SKM-1 (cell line): Measurements from ENCODE around the gene COG3.

Source experiments
- DNase-seq: peaks from one replicate; lab custom pipeline; 2025; ENCODE audit not compliant: unreplicated experiment; lab: John Stamatoyannopoulos, UW

Gene COG3

DNA sequence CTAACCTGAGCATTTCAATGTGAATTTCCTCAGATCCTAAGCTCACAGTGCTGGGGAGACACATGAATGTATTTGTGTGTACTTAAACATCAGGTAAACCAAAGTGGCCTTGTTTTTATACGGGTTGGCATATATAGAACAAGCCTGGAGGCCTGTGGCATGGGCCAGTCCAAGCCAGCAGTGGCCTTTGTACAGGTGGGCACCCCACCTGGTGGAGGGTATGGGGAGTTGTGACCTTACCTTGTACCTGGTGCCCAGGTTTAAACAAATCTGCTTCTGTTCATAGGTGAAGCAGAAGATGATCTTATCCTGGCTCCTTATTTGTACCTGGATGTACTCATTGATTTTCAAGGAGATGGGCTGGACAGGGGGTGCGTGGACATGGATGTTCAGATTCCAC, 79.8 kb downstream of the COG3 start:
- DNase-seq: no peak

DNA sequence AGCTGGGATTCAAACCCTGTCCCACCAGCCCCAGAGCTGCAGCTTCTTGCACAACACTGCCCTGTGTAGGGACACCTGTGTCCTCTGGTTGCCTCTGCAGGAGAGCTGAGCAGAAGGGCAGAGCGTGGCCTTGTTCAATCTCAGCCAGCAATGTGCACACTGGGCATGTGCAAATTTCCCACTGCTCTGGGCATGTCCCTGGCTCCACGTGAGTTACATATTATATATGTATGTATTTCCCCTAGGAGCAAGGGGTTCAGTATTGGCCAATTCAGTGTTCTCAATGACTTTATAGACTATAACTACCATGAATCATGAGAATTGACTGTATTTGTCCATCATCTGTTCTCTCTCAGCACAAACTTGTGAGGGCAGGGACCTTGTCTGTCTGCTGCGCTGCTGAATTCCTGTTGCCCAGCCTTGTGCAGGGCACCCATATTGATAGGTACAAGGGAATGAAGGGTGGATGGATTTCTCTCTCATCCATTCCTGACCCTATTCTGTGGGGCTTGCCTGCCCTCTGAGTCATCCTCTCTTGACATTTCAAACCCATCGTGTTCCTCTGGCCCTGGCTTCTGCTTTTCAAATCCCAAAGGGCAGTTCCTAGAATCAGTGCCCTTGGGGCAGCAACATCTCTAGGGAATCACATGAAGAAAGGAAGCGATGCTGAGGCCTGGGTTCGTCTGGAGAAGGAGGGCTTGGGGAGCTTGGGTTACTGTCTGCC, 81.1 kb downstream of the COG3 start:
- no peak for DNase-seq

DNA sequence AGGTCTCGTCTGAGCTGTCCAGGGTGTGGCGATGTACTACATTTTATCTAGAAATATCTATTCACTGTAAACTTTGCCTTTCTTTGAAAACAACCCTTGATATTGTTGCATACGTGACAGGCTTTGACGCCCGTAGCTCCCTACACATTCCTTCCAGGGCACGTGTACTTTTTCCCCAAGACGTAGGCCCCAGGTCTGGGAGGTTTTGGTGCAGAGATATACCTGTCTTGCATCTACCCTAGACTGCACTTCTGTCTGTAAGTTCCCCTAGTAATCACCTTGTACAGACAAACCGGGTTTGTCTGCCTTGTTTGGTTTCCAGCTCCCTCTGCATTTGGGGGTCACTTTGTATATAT, 81.6 kb downstream of the COG3 start:
- DNase-seq: no peak

DNA sequence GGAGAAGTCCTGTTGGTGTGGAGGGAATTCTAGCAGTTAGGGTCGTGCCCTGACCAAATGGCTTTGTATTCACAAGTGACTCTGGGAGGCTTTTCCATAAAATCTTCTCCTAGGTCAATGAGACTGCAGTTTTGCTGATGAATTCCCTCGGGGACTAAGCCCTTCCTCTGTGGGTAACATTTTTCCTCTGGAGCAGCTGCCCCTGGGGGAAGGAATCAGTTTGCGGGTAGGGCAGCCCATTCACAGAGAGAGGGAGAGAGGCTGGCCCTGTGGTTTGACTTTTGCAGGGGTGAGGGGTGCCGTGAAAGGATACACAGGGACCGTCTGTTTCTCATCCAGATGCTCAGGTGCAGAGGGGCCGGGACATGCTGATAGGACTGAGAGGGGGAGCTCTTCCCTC, 83.5 kb downstream of the COG3 start:
- no peak for DNase-seq

DNA sequence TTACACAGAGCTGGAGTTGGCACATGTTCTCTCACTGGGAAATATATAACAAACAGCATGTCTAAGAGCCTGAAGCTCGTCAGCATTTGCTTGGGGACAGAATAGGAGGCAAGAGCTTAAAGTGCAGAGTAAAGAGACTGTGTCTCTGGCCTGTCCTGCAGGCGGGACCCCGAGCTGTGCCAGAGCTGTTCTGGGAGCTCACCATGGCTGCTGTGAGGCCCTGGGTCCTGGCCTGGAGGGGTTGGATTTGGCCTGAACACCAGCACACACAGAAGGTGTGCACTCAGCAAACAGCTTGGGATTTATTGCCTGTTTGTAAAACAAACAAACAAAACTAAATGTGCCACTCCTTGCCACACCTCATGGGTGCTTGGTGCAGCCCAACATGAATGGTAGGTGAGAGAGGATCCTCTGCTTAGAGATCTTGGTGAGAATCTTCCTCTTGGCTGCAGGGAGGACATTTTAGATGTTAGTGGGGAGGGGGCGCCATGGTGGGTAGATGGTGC, 89.9 kb downstream of the COG3 start:
- DNase-seq: no peak

DNA sequence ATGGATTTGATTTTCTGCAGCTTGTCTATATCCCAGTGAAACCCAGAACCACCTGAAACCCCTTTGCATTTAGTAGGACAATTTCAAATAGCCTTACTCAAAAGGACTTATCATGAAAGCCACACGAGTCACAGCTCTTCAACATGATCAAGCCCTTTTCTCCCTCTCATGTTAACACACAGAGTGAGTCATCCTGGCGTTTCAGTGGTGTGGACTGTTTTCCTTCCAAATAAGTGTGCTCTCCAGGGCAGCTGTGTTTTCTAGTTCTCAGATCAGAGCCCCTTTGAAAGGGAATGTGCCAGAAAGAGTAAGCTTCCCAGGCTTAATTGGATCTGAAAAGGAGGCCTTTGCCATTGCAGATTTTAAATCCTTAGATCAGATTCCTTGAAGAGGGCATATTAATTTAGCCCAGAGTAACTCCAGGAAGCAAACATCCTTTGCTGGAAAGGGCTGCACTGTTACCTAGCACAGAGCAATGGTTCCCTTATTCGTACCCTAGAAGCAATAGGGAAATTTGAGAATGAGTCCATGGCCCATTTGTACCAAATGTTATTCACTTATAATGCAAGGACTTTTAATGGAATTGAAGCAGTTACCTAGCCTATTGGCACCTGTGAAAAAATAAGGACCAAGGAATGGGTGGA, 99.5 kb downstream of the COG3 start:
- no peak for DNase-seq

DNA sequence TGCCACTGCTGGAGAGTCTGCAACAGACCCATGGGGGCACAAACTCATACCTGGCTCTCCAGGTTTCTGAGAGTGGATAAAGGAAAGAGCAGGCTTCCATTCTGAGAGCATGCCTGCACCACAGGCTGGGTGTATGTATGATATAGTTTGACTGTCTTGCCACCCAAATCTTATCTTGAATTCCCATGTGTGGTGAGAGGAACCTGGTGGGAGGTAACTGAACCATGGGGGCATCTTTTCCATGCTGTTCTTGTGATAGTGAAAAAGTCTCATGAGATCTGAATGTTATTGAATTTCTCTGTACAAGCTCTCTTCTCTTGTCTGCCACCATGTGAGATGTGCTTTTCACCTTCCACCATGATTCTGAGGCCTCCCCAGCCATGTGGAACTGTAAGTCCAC, 100.6 kb downstream of the COG3 start:
- no peak for DNase-seq

DNA sequence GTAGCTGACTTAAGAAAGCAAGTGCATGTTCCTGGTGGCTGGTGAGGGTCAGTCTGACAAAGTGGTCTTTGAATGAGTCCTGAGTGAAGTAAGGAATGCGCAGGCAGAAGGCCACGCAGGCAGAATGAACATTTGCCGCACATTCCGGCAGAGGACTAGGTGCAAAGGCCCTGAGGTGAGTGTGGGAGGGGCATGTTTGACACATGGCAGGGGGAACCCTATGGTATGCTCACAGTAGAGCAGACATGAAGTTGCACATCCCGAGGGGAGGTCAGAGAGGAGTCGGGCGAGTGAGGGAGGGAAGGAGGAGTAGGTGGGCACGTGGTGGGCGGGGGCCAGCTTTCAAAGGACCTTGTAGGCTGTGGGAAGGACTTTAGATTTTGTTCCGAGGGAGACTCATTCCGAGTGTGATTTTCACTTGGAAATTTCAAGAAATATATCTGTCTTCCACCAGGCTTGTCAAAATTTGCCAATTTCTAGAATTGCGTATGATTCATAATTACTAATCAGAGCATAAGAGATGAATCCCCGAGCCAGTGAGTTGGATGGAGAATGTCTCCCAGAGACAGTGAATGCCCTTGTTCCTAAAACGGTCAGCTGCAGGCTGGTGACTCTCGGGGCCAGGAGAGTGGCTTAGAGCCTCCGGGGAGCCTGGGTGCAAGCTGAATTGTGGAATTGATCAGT, 110.5 kb downstream of the COG3 start:
- DNase-seq: no peak

DNA sequence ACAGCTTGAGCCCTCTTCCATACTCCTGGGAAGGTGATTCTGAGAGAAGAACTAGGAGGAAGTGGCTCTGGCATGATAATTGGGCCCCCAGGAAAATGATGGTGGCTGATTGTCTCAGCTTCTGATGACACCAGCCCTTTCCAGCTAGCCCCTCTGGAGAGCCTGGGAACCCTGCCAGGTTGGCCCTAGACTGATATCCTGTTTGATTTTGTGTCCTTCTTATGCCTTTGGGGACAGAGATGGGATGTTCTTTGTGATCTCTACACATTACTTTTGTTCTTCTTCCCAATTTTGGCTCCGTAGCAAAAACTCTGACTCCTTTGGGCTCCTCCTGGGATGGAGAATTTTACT, 111.1 kb downstream of the COG3 start:
- no peak for DNase-seq

DNA sequence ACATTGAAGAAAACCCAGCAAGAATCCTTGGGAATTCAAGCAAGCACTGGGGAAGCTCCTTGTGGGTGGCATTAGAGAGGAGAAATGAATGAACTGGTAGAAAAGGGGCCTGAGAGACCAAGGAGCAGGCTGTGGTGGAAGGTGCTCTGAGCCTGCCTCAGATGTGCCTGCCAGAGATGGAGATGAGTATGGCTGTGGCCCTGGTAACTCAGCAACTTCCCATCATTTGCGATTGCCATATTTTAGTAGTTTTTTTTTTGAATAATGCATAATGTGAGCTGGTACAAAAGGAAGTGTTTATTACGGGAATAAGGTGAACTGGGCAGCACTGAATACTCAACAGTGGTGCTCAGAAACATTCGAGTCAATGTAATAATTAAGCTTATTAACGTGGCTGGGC, 111.7 kb downstream of the COG3 start:
- DNase-seq: no peak

DNA sequence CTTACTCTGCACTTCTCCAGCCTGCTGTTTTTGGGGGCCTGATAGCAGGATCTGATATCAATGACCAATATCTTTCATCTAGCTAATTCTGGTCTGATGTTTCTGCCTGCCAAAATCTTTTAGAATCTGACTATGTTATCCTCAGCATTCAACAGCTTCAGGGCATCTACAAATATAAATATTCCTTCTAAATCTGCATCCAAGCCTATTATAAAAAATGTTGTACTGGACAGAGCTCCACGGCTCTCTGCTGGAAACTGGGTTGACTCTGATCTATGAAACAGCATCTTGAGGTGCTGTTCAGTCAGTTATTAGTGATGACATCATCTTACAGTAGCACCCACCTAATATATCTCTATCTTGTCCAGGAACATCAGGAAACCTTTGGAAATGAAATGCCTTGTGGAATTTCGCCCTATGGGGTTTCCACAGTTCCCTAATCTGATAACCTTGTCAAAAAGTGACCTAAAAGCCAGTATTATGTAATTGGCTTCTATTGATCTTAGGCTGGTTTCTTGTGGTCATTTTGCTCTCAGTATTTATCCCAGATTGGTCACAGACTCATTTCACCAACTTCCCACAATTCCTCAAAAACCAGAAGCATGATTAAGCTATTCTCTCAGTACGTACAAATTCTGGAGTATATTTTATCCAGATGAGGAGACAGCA, 117.8 kb downstream of the COG3 start:
- no peak for DNase-seq

DNA sequence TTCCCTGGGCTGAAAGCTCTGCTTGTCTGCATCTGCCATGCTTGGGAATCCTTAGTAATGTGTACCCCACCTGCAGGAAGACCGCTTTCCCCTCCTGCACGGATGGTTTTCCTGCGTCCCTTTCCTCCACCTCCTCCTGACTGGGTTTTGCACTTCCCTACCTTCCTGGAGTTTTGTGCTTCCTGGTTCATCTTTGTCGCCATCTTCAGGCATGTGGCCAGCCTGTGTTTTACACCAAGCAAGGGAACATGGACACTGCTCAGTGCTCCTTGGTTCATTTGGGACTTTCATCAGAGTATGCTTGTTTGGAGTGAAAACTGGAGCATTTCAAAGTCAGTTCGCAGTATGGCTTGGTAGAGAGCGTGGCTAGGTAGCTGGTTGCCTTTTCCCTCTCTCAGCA, 120.1 kb downstream of the COG3 start:
- no peak for DNase-seq
